Stimulated activated naive CD4-positive, alpha-beta T cell treated with Interleukin-2 at 50 U/mL for 16 hours (primary cell): ENCODE results near the gene WDR6.
A peak's percentile ranks its signal among the peaks of the same experiment; 100 is the strongest.

Source experiments
- DNase-seq: peaks from one replicate; lab custom pipeline; 2025; lab: John Stamatoyannopoulos, UW

The WDR6 gene

GRCh38 chr3:49013738-49014660, 6.8 kb downstream of the WDR6 start:
- DNase-seq = peak; percentile 16

DNA sequence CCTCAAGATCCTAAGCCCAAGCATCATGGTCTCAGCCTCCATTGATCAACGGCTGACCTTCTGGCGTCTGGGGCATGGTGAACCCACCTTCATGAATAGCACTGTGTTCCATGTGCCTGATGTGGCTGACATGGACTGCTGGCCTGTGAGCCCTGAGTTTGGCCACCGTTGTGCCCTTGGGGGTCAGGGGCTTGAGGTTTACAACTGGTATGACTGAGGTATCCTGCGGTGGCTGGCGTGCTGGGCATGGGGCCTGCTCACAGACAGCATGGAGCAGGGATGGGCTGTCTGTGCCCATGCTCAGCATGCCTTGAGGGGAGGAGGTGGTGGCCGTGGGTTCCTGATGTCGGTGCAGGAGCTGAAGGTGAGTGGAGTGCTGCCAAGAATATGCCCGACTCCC, 7.9 kb downstream of the WDR6 start:
- DNase-seq = no peak

- no peak for DNase-seq
Observed at GRCh38 chr3:49015765-49016164, 8.6 kb downstream of the WDR6 start.

DNA sequence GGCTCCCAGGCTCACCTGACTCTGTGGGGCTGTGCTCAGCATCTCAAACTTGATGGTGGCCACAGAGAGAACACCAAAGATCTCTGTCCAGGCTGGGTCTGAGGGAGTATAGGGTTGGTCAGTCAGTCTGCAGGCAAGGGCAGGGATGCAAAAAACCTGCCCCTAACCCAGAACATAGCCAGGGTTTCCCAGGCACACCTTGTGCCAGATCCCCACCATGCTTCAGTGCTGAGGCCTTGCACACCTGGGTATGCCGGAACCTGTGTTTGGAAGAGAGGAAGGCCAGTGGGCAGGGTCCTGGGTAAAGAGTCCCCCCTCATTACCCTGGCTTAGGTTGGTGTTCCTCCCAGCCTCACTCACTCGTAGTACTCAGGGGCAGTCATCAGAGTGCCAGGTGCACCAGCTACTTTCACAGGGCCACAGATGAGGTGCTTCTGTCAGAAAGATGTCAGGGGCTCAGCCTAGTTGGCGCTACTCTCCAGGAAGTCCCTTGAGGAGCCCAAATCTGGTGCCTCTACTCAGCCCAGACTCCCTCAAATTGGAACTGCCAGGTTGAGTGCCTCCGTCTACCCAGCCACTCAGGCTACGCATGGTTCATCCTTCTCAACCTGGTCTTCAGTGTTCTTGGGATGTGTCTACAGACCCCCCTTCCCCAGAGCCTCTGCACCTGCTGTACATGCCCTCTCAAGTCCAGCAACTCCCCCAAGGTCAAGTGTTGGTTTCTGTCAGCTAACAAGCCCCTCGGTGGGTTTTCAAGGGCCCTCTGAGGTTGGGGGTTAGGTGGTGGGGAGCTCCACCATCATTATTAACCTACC, 9.4 kb downstream of the WDR6 start:
- no peak for DNase-seq

- DNase-seq = no peak
Observed at GRCh38 chr3:49017229-49017970, 10.2 kb downstream of the WDR6 start.

DNA sequence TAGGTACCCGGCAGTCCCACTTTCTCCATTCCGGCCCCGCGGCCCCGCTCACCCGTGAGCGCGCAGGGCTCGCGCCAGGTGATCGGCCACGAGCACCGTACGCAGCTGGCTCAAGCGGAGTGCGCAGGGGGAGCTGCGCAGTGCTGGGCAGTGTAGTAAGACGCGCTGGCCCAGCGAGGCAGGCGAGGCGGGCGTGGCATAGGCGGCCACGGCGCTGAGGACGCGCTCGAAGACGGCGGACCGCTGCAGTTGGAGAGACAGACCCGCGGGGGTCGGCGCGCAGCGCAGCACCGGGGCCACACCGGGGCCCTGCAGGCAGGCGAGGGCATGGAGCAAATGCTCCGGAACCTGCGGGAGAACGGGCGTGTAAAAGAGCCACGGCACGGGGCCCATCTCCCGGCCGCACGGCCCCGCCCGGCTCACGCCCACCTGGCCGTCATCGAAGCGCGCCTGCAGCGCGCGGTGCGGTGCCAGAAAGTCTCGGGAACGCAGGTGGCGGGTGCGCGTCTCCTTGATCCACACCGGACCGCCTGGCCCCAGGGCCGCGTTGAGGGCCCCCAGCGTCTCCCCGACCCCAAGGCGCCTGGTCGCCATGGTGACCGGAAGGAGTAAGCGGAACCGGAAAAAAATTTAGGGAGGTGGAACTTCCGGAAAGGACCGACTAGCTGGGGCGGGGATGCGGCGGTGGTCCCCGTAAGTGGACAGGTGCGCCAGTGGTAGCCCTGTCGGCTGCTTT, 10.9 kb downstream of the WDR6 start, which contains the start of gene DALRD3:
Gene DALRD3, minus strand, starts transcription at position 610 of the 736 bp plus-strand sequence. Its CDS starts 16 bp downstream, at position 594.
- DNase-seq = peak; percentile 51

DNA sequence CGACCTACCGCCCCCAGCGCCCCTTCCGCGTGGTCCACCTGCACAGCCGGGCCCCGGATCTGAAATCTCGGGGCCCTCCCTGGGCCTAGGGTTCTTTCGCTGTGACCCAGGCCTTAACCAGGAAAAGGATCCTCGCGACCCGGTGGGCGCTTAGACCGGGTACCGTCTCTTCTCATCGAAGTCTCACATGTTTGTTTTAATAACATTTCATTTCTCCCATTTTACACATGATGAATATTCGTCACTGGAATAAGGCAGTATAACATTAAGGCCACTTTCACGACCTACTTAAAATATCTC, 11.5 kb downstream of the WDR6 start:
- no peak for DNase-seq

DNA sequence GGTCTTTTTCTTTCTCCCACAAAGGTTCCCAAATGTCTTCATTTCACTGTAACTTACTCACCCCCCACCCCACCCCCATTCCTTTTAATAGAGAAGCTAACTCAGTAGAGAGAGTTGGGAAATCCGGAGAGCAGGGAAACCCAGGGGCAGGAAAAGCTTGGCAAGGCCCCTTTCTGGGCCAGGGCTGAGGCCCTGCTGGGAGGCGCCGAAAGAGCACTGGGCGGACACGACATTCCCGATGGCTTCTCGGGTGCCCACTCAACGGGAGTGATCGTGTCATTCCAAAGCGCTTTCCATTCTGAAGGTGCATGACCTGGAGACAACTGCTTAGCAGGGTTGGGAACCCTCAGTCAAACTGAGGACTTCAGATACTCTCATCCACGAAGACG, 12.7 kb downstream of the WDR6 start:
- DNase-seq = no peak

GRCh38 chr3:49020330-49021212, 13.4 kb downstream of the WDR6 start:
- DNase-seq = peak; percentile 10

GRCh38 chr3:49021213-49021812, 14.1 kb downstream of the WDR6 start:
- peak; percentile 98 for DNase-seq

GRCh38 chr3:49021813-49022687, 14.9 kb downstream of the WDR6 start, which contains the start of gene NDUFAF3:
Gene NDUFAF3 (plus strand): TSS chr3:49022121. CDS start chr3:49022145, 24 bp downstream.
- DNase-seq = peak; percentile 91

GRCh38 chr3:49022688-49023171, 15.5 kb downstream of the WDR6 start:
- no peak for DNase-seq

DNA sequence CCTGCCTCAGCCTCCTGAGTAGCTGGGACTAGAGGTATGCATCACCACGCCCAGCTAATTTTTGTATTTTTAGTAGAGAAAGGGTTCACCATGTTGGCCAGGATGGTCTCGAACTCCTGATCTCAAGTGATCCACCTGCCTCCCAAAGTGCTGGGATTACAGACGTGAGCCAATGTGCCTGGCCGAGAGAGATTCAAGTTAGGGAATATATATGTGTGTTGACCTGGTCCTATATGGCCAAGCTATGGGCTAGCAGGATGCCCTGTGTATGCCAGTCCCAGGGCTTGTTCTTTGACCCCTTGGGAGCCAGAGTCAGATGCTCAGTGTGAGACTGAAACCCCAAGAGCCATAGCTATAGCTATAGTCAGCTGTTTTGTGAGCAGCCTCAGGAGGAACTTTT, 16.6 kb downstream of the WDR6 start:
- no peak for DNase-seq

- DNase-seq = no peak
Observed at GRCh38 chr3:49024449-49024848, 17.3 kb downstream of the WDR6 start.

DNA sequence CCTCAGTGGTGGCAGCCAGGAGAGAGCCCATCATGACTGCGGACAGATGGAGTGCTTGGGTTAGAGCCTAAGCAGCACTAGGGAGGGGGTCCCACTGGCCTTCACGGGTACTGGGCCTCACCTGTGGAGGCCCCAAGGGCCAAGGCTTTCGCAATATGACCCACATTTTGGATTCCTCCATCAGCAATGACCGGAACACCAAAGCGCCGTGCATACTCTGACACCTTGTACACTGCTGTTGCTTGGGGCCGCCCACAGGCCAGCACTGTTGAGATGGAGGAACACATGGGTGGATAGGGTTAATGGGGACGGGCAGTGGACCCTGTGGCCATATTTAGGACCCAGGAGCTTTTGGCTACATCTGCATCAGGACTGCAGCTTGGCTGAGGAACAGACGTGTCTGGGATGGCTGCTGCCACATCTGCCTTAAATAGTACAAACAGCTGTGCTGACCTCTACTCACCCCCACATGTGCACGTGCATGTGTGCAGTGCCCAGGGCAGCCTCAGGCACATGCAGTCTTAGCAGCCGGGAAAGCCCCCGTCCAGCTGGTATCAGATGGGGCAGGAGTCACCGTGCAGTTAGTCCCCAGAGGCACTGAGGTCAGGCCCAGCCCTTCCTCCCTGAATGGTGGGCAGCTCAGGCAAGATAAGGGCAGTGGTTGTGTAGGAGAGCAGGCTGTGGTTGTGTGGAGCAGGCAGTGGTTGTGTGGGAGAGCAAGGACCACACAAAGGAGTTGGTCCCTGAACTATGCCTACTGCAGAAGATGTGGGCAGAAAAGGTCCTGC, 18.0 kb downstream of the WDR6 start:
- DNase-seq = no peak

DNA sequence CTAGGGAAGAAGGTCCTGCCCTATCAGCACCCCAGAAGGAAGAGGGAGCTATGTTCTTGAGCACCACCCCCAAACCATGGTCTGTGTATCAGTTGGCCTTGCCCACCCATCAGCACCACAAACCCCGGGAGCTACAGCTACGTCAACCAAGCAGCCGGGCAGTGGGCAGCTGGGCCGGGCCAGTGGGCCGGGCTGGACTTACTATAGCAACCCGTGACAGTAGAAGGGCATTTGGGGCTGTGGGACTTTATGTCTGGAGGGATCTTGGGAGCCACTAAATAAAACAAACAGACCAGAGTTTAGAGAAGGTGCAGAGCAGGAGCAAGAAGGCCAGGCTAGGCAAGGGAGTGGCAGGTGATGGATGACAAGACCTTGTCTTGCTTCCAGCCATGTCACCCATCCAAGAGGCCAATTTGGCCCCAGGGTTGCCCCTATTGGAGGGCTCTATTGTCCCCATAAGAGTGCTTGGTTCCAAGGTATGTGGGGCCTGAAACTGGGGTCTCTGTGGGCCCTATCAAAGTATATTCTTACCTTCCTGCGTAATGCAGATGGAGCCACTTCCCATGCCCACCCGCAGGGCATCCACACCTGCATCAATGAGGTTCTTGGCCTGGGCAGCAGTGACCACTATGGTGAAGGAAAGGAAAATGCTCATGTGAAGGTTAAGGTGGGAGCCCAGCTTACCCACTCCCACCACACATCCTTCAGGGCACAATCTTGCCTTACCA, 18.8 kb downstream of the WDR6 start:
- no peak for DNase-seq

GRCh38 chr3:49026536-49026935, 19.3 kb downstream of the WDR6 start:
- DNase-seq = no peak
